Stromal cell of bone marrow (primary cell): ENCODE results near the gene PTPRE.

Experiments used
- DNase-seq: peaks from one replicate; pipeline ENCODE4 v3.0.0-alpha.2; 2012; ENCODE audit warnings: low read depth

PTPRE gene

DNA sequence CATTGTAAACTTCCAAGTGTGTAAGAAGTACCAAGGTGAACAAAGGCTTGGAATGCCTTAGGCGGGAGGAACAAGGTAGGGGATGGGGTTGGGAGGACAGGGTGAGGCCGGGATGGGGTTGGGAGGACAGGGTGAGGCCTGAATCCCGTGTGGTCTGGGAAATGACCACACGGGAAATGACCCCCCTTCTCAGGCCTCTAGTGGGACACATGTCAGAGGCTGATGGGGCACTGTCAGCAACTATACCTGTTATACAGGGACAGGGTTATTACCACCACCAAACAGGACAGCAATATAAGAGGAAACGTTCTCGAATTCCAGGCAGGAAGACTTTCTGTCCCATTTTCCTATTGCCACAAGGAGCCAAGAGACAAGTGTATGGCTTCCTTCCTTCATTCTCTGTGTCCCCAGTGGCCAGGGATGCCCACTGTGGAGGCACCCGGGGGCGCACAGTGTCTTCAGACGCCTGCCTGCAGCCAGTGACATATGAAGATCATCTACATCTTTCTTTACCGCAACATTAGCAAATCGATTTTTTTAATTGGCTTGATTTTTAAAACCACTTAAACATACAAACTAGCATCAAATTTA is 218.0 kb downstream of the PTPRE start:
- DNase-seq, result no peak

DNA sequence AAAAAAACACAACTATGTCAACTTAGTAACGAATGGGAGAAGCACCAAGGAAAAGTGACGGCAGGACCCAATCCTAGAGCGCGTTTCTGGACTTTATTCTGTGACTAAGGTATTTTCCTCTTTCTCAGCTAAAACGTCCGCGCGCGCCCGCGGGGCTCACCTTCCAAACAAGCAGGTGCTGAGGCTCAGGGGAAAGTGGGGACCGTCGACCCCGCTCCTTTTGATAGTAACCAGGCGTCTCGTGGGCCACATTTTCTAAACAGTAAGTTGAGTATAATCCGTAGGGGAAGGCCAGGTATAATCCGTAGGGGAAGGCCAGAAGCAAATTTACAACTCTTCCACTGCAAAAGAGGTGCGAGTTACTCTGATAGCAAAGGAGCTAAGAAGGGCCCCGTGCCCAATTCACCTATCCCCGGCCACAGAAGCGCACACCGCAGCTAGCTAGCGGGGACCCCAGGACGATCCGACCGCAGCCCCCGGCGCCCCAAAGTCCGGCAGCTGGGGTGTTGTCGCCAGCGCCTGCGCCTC is 218.6 kb downstream of the PTPRE start:
- DNase-seq, result no peak

DNA sequence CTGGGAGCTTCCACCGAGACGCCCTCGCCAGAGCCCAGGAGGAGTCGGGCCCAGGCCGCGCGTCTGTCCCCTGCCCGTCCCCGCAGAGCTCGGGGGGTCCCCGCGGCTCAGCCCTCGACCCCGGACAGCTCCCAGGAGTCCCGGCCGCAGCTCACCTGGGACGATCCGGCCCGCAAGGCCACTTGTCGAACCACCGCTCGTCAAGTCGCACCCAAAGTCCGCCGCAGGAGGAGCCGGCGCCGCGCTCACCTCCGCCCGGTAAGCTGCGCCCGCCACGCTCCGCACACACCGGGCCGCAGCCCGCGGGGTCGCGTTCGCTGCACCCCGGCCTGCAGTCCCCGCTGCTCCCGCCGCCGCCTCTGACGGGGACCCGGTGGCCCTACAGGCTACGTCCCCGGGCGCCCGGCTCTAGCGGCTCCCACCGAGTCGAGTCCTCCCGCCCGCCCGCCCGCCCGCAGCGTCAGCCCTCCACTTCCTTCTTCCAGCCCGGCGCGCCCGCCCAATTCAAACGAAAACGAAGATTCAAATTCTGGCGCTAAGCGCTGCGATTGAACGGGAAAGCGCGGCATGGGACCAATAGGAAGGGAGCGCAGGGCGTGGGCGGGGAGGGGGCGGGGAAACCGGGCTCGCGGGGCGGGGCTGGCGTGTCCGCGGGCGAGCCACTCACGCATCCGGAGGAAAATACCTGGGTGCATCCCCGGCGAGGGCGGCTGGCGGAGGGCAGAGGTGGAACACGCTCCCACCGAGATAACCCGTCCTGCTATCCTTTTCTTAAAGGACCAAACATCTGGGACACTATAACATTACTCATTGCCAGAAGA is 219.3 kb downstream of the PTPRE start, which contains the start of gene MKI67:
MKI67 (minus strand) TSS at position 480 of the 821 bp plus-strand sequence. CDS start 756 bp downstream, outside the sequence.
- peak; percentile 82 for DNase-seq

DNA sequence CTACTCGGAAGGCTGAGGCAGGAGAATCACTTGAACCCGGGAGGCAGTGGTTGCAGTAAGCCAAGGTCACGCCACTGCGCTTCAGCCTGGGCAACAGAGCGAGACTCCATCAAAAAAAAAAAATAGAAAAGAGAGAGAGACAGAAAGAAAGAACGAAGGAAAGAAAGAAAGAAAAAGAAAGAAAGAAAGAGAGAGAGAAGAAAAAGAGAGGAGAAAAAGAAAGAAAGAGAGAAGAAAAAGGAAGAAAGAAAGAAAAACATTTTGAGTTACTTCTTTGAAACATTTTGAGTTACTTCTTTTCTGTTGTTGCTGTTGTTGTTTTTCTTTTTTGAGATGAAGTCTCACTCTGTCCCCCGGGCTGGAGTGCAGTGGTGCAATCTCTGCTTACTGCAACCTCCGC is 221.7 kb downstream of the PTPRE start:
- DNase-seq, result no peak

- DNase-seq, result no peak
These were observed 223.1 kb downstream of the PTPRE start for GRCh38 chr10:128130051-128130450.
